Neural cell (in vitro differentiated cells): ENCODE results near the gene TRIM37. TPM values are rescaled to one million over a fixed set of nuclear protein-coding genes. Genes with fewer than 3 reads are reported as not detected.

ENCODE experiments used
- H2AFZ ChIP-seq: fragments of 200-600, 300-800 bp; sonication (generic), shearing (Covaris generic); 2 replicates; pipeline ENCODE4 v1.6.0; 2014; ENCODE audit warnings: low read depth, mild to moderate bottlenecking, antibody characterized with exemption, low read length, moderate library complexity
- H3F3A ChIP-seq: fragments of 200-600 bp; shearing (Covaris generic); 2 replicates; pipeline ENCODE4 v1.6.1; 2016; ENCODE audit warnings: mild to moderate bottlenecking, moderate library complexity, mixed read lengths, antibody characterized with exemption, low read length; ENCODE audit not compliant: insufficient read depth, poor library complexity, severe bottlenecking
- H3K27ac ChIP-seq: fragments of 200-600, 300-800 bp; sonication (generic), shearing (Covaris generic); 2 replicates; pipeline ENCODE4 v1.5.1; 2014; ENCODE audit warnings: mild to moderate bottlenecking, low read length, moderate library complexity
- H3K27me3 ChIP-seq: fragments of 300-800, 200-600 bp; sonication (generic), shearing (Covaris generic); 2 replicates; pipeline ENCODE4 v1.6.0; 2014; ENCODE audit warnings: mild to moderate bottlenecking, low read depth, low read length, moderate library complexity; ENCODE audit not compliant: insufficient read depth
- H3K36me3 ChIP-seq: fragments of 300-800, 200-600 bp; sonication (generic), shearing (Covaris generic); 2 replicates; pipeline ENCODE4 v1.5.1; 2014; ENCODE audit warnings: mild to moderate bottlenecking, antibody characterized with exemption, low read length, moderate library complexity; ENCODE audit not compliant: insufficient read depth
- H3K4me2 ChIP-seq: fragments of 300-800, 200-600 bp; sonication (generic), shearing (Covaris generic); 2 replicates; pipeline ENCODE4 v1.6.0; 2014; ENCODE audit warnings: mild to moderate bottlenecking, low read length
- H3K4me3 ChIP-seq: fragments of 300-800, 200-600 bp; sonication (generic), shearing (Covaris generic); 2 replicates; pipeline ENCODE4 v1.5.1; 2014; ENCODE audit warnings: mild to moderate bottlenecking, low read length, moderate library complexity
- H3K79me2 ChIP-seq: fragments of 200-600 bp; shearing (Covaris generic); replicated peaks from 2 replicates; pipeline ENCODE4 v1.6.0; 2014; ENCODE audit warnings: mild to moderate bottlenecking, low read length, moderate library complexity; ENCODE audit not compliant: insufficient read depth
- H3K9ac ChIP-seq: fragments of 300-800, 200-600 bp; sonication (generic), shearing (Covaris generic); 2 replicates; pipeline ENCODE4 v1.6.1; 2016; ENCODE audit warnings: mild to moderate bottlenecking, low read length, mixed read lengths
- H3K9me2 ChIP-seq: fragments of 200-600 bp; shearing (Covaris generic); 2 replicates; pipeline ENCODE4 v1.6.1; 2016; ENCODE audit warnings: mild to moderate bottlenecking, low read length, mixed read lengths; ENCODE audit not compliant: insufficient read depth
- H3K9me3 ChIP-seq: fragments of 200-600, 300-800 bp; sonication (generic), shearing (Covaris generic); 2 replicates; pipeline ENCODE4 v1.6.1; 2016; ENCODE audit warnings: mild to moderate bottlenecking, mixed run types, low read length, moderate library complexity, mixed read lengths
- H4K20me1 ChIP-seq: fragments of 200-600 bp; shearing (Covaris generic); 2 replicates; pipeline ENCODE4 v1.6.1; 2016; ENCODE audit warnings: mild to moderate bottlenecking, mixed run types; ENCODE audit not compliant: insufficient read depth
- CTCF ChIP-seq: fragments of 450-650 bp; IDR thresholded peaks from 2 replicates; pipeline ENCODE4 v1.5.1; 2014; ENCODE audit warnings: antibody characterized with exemption, mild to moderate bottlenecking, moderate library complexity; ENCODE audit not compliant: poor library complexity, severe bottlenecking
- EP300 ChIP-seq: fragments of 450-650 bp; conservative IDR thresholded peaks from 2 replicates; pipeline ENCODE4 v1.6.1; 2014; ENCODE audit warnings: antibody characterized with exemption, mild to moderate bottlenecking, moderate library complexity; ENCODE audit not compliant: poor library complexity, severe bottlenecking
- EZH2 ChIP-seq: fragments of 200-600, 300-800 bp; shearing (Covaris generic), sonication (generic); IDR thresholded peaks from 2 replicates; pipeline ENCODE4 v1.6.1; 2014; ENCODE audit warnings: antibody characterized with exemption, low read length, borderline replicate concordance, mild to moderate bottlenecking; ENCODE audit not compliant: insufficient read depth, poor library complexity, severe bottlenecking
- MXI1 ChIP-seq: fragments of 450-650 bp; conservative IDR thresholded peaks from 2 replicates; pipeline ENCODE4 v1.6.1; 2014; ENCODE audit warnings: antibody characterized with exemption, mild to moderate bottlenecking; ENCODE audit not compliant: poor library complexity, severe bottlenecking
- POLR2AphosphoS5 ChIP-seq: IDR thresholded peaks from 2 replicates; pipeline ENCODE4 v1.6.1; 2012
- RAD21 ChIP-seq: fragments of 450-650 bp; conservative IDR thresholded peaks from 2 replicates; pipeline ENCODE4 v1.6.1; 2014; ENCODE audit warnings: antibody characterized with exemption, mild to moderate bottlenecking, moderate library complexity
- REST ChIP-seq: IDR thresholded peaks from 2 replicates; pipeline ENCODE4 v1.6.1; 2012; ENCODE audit warnings: borderline replicate concordance
- SMC3 ChIP-seq: fragments of 450-650 bp; conservative IDR thresholded peaks from 2 replicates; pipeline ENCODE4 v1.6.1; 2014; ENCODE audit warnings: antibody characterized with exemption, mild to moderate bottlenecking, moderate library complexity; ENCODE audit not compliant: poor library complexity
- TAF1 ChIP-seq: IDR thresholded peaks from 2 replicates; pipeline ENCODE4 v1.6.1; 2012; ENCODE audit warnings: low read depth
- polyA plus RNA-seq: library from polyadenylated mRNA; depleted of rRNA; stranded (reverse); fragments of >200 nt; gene quantifications from 2 replicates; pipeline ENCODE4 v1.2.3, GENCODE V29; 2014

The TRIM37 gene
- polyA plus RNA-seq, 1 donor from 2014 or later, result 65.2 TPM

- no peak overlapping the region for H3K4me2 ChIP-seq
- no peaks in the 10 kb centered on the region for H3K36me3 ChIP-seq
- H3K27ac ChIP-seq, result no peak overlapping the region
- H3K9ac ChIP-seq, result no peak overlapping the region
- no peaks in the 10 kb centered on the region for H3K9me3 ChIP-seq
- H3F3A ChIP-seq, result no peaks in the 10 kb centered on the region
- no peaks in the 10 kb centered on the region for H3K27me3 ChIP-seq
- no peaks in the 10 kb centered on the region for H4K20me1 ChIP-seq
- H3K9me2 ChIP-seq, result no peaks in the 10 kb centered on the region
- no peak for TF ChIP-seq RAD21
- no peak for TF ChIP-seq MXI1
- TF ChIP-seq EZH2, result no peak
- no peak for TF ChIP-seq SMC3
- no peak for TF ChIP-seq TAF1
- TF ChIP-seq POLR2AphosphoS5, result no peak
- no peak for TF ChIP-seq REST
- TF ChIP-seq CTCF, result no peak
- no peak for TF ChIP-seq EP300
- no peaks in the 10 kb centered on the region for H3K79me2 ChIP-seq
- H2AFZ ChIP-seq, result no peak overlapping the region
- H3K4me3 ChIP-seq, result no peak overlapping the region
These were observed 138.1 kb downstream of the TRIM37 start for GRCh38 chr17:58968426-58969061.

GRCh38 chr17:58966208-58966607 lies 140.5 kb downstream of the TRIM37 start:
- TF ChIP-seq RAD21 (no peak), REST (no peak), CTCF (no peak), EZH2 (no peak), TAF1 (no peak), POLR2AphosphoS5 (no peak), EP300 (no peak), SMC3 (no peak), MXI1 (no peak)
- Histone ChIP-seq H3K9me3 (no peaks in the 10 kb centered on the region), H3K27ac (no peak overlapping the region), H4K20me1 (no peaks in the 10 kb centered on the region), H3K79me2 (no peaks in the 10 kb centered on the region), H3K4me2 (no peak overlapping the region), H2AFZ (no peak overlapping the region), H3F3A (no peaks in the 10 kb centered on the region), H3K27me3 (no peaks in the 10 kb centered on the region), H3K9ac (no peak overlapping the region), H3K36me3 (no peaks in the 10 kb centered on the region), H3K4me3 (no peak overlapping the region), H3K9me2 (no peaks in the 10 kb centered on the region)
